Activated T-cell treated with anti-CD3 and anti-CD28 coated beads for 1 hour (primary cell): ENCODE data around the gene TP53AIP1.

Source experiments
- DNase-seq: peaks from one replicate; pipeline ENCODE4 v3.0.0-alpha.2; 2020; ENCODE audit warnings: low read depth

Gene TP53AIP1

DNA sequence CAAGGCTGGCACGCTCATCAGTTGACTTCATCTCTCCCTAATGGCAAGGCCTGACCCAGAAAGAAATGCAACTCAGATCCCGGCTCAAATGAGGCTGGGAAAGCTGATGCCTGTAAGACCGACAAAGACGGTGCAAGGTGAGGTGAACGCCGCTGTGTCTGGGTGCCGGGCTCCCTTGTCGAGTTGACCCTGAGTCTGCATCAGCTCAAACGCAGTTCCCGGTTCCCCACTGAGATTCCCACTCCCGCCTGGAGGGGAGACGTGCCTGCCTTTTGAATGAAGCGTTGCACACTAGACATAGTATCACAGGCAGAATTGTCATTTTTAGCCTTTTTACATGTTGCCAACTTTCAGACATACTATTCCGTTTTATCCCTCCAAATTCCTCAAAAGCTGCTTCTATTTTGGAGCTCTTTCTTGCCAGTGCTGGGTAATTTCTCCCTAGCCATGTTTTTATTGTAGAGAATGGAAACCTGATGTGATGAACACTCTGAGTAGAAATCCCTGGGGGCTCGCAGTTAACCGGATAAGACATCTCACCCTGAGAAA, 831 bp upstream of the TP53AIP1 start:
- DNase-seq, result no peak

- DNase-seq, result no peak
Observed at GRCh38 chr11:128942272-128942612, 429 bp downstream of the TP53AIP1 start.

DNA sequence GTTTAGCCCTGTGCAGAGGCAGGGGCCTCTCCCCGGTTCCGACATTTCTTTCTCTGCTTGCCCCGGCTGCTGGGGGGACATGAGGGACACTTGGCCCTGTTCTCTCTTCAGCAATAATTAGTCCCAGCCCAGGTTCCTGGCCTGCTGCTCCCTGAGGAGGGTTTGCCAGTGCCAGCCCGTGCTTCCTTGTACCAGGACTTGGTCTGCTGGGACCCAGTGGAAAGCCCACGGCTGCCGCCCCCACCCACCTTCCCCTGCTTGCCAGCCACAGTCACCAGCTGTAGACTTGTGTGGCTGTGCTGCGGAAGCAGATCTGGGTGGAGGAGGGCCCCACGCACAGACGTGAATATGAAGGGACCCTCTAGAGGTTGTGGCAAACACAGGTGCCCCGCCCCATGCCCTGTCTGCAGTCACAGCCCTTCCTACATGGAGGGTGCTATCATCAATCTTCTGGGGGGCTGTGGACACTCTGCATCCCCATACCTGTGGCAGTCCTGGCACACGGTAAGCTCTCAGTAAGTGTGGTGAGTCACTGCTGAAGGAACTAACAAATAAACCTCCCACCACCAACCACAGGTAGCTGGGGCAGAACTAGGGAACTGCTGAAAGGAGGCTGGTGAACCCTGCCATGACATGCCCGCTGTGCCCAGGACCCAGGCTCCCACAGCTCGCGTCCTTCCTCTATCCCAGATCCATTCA, 949 bp downstream of the TP53AIP1 start:
- DNase-seq, result no peak

GRCh38 chr11:128941110-128941509, 1.6 kb downstream of the TP53AIP1 start:
- DNase-seq, result no peak

- no peak for DNase-seq
Observed at GRCh38 chr11:128940603-128941002, 2.1 kb downstream of the TP53AIP1 start.

DNA sequence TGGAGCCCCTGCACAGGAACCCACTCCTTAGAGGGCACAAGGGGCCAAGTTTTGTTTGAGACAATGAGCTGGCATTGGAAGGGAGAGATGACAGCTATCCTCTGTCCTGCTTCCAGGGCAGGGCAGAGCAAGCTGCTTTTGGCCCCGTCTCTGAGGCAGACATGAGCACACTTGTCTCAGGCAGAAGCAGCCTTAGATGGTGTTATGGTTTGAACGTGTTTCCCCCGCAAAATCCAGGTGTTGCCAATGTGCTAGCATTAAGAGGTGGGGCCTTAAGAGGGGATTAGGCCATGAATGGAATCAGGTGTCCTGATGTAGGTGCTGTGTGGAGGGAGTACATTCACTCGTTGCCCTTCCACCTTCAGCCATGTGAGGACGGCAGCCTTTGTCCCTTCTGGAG, 2.5 kb downstream of the TP53AIP1 start:
- no peak for DNase-seq

- no peak for DNase-seq
Observed at GRCh38 chr11:128939591-128939990, 3.1 kb downstream of the TP53AIP1 start.

DNA sequence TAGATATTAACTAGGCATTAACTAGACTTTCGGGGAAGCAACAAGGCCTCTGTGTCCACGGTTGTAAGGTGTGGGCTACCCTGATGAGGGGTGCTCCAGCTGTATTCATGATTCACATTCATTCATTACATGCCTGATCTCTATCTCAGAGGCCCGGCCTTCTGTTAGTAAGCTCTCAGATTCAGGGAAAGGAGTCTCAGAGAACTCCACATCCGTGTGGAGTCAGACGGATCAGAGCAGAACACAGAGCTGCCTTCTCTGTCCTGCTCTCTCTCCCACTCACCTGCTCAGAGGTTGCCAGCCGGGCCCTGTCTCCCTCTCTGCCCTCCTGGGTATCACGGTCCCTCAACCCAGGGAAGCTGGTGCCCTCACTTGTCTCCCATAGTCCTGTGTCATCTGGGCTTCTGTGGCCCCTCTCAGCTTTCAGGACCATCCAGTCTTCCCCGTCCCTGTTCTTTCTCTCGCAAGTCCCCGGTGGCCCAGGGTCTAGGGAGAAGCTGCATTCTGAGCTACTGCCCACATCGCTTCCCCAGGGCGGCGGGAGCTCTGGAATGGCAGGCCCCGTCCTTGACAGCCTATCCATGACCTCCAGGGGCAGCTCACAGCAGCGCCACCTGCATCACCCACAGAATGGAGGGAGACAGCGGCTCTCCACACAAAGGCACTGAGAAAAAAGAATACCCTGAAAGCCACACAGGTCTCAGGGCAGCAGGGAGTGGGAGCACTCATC, 4.3 kb downstream of the TP53AIP1 start:
- no peak for DNase-seq

DNA sequence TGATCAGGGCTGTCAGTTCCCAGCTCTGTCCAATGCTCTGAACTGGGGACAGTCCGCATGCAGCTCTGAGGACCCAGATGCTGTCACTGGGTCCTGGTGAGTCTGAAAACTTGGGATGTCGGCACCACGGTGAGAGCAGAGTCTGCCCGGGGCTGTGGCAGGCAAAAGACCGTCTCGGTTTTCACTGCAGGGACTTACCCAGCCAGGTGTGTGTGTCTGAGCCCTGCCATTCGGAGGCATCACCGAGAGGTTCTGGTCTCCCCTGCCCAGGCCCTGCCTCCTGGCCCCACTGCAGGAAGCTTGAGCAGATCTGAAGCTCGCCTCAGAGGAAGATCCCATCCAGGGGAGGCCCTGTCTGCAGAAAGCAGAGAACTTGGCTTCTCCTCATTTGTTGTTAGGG, 5.2 kb downstream of the TP53AIP1 start:
- no peak for DNase-seq

DNA sequence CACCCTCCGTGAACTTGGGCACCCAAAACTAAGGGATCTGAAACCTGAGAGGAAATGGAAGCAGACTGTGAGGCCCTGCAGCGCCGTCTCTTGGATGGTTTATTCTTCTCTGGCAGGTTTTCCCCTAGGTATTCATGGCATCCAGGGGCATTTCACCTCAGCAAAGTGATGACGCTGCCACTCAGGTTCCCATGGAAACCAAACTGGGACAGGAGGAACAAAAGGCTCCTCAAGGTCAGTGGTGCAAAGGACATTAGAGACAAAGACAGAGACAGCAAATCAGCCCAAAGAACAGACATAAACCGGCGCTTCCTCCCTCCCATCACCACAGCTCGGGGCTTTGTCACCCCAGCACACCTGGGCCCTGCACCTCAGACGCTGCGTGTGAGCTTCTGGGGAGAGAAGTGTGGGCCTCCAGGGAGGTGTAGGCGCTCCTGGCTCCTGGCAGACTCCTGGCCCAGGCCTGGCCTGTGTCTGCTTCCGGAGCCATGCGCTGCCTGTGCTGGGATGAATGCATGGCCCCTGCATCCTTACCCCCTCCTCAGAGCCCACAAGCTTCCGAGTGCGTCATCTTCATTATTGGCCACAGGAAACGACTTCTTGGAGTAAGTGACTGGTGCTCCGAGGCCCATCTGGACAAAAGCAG, 5.9 kb downstream of the TP53AIP1 start:
- DNase-seq, result no peak

- DNase-seq, result no peak
Observed at GRCh38 chr11:128934926-128935325, 7.7 kb downstream of the TP53AIP1 start.

DNA sequence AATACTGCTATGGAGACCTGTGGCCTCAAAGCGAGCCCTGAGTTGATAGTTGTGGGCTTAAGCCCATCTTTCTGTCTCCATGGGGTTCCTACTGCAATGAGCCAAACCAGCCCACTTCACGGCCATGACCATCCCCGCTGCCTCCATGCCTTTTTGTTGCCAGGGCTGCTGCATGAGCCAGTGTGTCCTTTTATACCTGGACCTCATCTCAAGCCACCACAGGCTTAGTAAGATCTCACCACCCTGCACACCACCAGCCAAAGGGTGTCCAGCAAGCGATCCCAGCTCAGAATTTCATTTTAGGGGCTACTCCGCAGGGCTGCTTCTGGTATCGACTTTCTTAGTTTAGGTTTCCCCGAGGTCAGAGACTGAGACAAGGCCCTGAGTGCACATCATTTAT, 8.3 kb downstream of the TP53AIP1 start:
- DNase-seq, result no peak

DNA sequence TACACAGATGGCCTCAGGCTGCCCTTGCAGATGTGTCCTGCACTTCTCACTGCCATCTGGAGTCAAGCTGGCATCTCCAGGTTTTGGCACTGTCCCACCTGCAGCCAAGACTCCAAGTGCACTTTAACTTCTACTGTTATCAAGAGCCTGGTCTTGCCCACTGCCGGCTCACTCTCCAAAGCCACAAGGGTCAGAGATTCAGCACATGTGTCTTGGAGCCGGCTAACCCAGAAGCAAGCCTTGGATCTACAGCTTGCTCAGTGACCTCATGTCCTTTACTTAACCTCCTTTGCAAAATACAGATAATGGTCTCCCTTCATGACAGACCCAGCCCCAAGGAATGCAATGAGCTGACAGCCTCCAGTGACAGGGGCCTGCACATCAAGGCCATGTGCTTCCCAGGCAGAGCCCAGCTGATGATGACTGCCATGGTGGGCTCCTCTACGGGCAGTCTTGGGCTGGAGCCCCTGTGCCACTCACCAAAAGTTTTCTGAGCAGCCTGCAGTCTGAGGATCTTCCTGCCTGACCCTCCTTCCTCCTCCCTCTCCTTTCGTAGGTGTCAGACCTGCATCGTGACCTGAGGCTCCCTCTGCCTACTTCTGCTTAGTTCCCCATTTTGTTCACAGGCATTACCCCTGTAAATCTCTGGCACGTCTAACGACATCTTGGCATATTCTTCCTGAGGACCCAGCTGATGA, 9.0 kb downstream of the TP53AIP1 start:
- DNase-seq, result no peak

DNA sequence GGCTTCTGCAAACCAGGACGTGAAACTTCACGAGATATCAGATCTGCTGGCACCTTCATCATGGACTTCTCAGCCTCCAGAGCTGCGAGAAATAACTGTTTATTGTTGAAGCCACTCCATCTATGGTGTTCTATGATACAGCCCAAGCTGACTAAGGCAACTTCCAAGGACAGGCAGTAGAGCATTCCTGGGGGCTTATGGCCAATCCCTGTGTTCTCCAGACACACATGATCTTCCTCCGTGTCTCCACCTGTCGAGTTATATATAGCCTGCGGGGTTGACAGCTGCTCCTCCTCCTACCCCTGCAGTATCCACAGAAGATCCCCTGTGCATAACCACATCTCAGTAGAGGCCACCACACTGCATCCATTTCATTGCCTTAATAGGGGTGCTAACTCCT, 11.0 kb downstream of the TP53AIP1 start:
- no peak for DNase-seq

GRCh38 chr11:128931066-128931465, 11.6 kb downstream of the TP53AIP1 start:
- DNase-seq, result no peak

DNA sequence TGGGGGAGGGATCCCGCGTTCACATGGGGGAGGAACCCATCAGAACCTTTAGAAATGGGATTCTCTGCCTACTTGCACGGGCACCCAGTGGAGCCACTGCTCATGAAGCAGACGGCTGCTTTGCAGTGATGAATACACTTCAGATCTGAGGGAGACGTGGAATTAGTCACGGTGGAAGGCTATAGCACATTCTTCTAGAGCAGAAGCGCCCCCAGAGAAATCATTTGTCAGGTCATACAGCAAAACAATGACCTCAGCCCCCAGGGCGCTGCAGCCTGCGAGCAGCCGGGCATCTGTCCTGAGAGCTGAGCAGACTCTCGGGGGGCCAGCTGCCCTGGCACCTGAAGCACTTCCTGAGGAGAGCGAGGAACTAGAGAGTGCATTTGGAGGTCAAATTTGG, 12.7 kb downstream of the TP53AIP1 start:
- no peak for DNase-seq

DNA sequence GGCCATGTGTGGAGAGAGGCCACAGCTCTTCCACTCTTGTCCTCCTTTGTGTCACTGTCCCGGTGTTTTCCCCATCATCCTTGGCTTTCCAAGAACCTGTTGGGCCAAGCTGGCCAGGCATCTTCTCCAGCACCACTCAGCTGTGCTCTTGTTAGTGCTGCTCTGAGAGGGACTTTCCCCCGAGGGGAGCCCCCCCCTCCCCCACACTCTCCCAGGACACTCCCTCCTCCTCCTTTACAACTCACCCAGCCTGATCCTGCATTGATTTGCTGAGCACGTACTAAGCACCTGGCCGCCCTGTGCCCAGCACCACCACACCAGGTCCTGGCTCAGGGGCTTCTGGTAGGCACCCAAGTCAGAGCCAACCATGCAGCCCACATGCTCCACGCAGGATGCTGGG, 13.2 kb downstream of the TP53AIP1 start:
- DNase-seq, result no peak

DNA sequence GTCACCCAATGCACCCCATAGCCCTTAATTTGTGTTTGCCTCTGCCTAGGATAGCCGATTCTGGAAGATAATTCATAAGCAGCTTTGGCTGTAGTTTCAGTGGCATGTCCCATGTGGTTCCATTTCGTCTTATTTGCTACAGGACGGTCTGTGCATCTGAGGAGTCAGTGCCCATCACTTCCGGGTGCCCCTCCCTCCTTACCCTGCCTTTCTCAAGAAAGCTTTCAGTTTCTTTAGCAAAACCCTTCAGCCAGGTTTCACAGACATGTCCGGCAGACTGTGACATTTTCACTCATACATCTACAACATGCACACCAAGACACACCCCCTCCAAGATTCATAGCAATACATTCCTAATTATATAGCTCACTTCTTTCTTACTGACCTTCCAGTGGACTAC, 14.3 kb downstream of the TP53AIP1 start:
- DNase-seq, result no peak

- DNase-seq, result no peak
Observed at GRCh38 chr11:128927683-128928336, 14.9 kb downstream of the TP53AIP1 start.

- no peak for DNase-seq
Observed at GRCh38 chr11:128927108-128927461, 15.6 kb downstream of the TP53AIP1 start.

- no peak for DNase-seq
Observed at GRCh38 chr11:128926437-128927107, 16.1 kb downstream of the TP53AIP1 start.

DNA sequence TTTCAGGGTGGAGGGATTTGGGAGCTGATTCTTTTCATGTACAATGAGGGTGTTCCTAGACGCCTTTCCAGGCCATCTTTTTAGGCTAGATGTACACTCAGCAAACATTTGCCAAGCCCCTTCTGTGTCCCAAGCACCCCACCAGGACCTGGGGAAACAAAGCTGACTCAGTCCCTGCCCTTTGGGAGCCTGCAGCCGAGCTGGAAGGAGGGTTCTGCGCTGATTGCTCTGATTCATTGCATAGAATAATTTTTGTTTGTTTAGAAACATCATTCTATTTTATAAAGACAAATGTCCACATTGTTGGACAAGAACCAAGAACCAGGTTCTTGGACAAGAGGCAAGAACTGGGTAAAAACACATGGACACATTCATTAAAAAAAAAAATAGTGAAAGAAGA, 16.7 kb downstream of the TP53AIP1 start:
- DNase-seq, result no peak
